ENCODE measurements around the gene NHEJ1.

The NHEJ1 gene

DNA sequence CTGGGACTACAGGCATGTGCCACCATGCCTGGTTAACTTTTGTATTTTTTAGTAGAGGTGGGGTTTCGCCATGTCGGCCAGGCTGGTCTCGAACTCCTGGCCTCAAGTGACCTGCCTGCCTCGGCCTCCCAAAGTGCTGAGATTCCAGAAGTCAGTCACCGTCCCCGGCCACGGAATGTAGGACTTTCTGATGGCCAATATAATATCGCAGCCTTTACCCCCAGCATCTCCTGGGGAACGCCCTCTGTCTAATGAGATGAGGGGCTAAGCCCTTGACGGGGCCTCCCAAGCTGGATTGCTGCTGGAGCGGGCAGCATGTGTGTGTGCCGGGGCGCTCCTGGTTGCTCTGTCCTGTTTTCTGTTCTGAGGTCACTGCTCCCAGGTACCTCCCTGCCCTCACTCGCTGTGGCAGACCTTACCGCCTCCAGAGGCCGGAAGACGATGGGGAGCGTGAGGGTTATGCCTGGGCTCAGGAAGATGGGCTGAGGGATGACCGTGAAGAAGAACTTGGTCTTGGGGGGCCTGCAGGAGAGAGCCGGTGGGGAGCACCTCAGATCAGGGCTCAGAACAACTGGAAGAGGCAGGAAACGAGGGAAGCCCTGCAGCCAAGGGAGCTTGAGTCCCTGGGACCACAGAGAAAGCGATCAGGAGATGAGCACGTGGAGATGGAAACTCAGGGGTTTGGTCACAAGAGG, 128.4 kb downstream of the NHEJ1 start:
- H3K9me3 Mint-ChIP-seq: no peaks in the 10 kb centered on the region
- peaks cover 75% of the 10 kb centered on the region for H3K27me3 Mint-ChIP-seq (ENCODE audit: low read depth)
- H3K27ac Mint-ChIP-seq: no peak overlapping the region
- H3K4me1 Mint-ChIP-seq: no peaks in the 10 kb centered on the region
- TF ChIP-seq, protein P1, sequence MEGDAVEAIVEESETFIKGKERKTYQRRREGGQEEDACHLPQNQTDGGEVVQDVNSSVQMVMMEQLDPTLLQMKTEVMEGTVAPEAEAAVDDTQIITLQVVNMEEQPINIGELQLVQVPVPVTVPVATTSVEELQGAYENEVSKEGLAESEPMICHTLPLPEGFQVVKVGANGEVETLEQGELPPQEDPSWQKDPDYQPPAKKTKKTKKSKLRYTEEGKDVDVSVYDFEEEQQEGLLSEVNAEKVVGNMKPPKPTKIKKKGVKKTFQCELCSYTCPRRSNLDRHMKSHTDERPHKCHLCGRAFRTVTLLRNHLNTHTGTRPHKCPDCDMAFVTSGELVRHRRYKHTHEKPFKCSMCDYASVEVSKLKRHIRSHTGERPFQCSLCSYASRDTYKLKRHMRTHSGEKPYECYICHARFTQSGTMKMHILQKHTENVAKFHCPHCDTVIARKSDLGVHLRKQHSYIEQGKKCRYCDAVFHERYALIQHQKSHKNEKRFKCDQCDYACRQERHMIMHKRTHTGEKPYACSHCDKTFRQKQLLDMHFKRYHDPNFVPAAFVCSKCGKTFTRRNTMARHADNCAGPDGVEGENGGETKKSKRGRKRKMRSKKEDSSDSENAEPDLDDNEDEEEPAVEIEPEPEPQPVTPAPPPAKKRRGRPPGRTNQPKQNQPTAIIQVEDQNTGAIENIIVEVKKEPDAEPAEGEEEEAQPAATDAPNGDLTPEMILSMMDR (IDR thresholded peaks at IDR 0.05; ENCODE audit: unreplicated experiment in 3 of 3): no peak
- no peaks in the 10 kb centered on the region for H3K36me3 Mint-ChIP-seq (ENCODE audit: low read depth)
- no peak overlapping the region for H3K4me3 Mint-ChIP-seq

DNA sequence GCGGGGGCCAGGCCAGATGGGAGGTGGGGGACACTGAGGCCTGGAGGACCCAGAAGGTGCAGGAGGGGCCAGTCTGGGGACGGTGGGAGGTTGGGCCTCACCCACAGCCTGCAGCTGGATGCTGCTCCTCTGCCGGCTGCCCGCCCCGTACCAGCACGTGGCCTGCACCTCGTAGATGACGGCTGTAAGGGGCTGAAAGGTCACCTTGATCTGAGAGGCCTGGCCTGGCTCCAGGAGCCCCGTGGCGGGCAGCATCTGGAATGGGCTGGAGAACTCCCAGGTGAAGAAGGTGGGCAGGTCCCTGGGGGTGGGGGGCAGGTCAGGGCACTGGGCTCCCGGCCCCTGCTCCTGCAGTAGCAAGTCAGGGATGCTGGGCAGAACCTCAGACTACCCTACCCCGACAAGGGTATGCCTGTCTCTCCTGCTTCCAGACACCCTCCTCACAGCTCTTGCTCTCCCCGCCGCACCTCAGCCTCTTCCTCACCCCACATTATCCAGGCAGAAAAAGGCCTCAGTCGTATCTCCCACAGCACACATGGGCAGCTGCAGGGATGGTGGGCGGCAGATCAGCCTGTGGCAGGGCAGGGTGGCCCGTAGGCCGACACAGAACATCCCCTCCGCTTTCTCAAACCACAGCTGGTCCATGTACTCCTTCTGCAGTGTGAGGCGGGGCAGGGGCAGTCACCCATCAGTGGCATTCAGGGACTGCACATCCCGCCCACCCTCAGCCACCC, 129.4 kb downstream of the NHEJ1 start:
- no peak overlapping the region for H3K4me3 Mint-ChIP-seq
- H3K9me3 Mint-ChIP-seq: no peaks in the 10 kb centered on the region
- no peaks in the 10 kb centered on the region for H3K36me3 Mint-ChIP-seq (ENCODE audit: low read depth)
- peaks cover 73% of the 10 kb centered on the region for H3K27me3 Mint-ChIP-seq (ENCODE audit: low read depth)
- TF ChIP-seq, protein P1 (IDR thresholded peaks at IDR 0.05; ENCODE audit: unreplicated experiment in 3 of 3): no peak
- no peak overlapping the region for H3K27ac Mint-ChIP-seq
- H3K4me1 Mint-ChIP-seq: no peaks in the 10 kb centered on the region

DNA sequence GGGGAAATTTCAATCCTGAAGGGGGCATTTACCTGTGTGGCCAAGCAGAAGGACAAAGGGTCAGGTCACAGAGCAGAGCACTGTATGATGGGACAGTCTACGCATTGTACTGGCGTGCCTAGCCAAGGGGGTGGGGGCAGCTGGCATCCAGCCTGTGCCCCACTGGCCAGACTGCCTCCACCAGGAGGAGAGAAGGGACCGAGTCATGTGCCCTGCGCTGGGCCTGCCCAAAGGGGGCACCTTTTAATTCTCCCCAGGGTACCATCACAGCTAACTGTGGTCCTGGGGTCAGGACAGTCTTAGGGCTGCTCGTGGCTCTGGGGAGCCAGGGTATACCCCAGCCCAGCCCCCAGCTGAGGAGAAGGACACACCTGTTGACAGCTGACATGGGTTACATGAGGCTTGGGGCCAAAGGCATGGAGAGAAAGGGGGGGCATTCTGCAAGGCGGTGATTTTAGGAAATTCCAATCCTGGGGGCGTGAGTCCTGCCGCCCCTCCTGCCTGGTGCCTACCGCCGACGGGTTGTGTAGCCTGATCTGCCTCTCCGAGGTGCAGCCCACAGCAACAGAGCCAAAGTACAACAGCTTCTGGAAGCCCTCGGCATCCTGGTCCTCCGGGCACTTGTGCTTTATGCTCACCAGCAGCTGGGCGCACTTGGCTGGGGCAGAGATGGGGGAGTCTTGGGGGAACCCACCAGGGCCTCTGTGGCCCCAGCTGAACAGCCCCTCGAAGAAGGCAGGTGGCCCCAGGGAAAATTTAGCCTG, 130.3 kb downstream of the NHEJ1 start:
- Mint-ChIP-seq H3K27ac (no peak overlapping the region), H3K36me3 (ENCODE audit: low read depth) (no peaks in the 10 kb centered on the region), H3K27me3 (ENCODE audit: low read depth) (peaks cover 73% of the 10 kb centered on the region), H3K4me3 (no peak overlapping the region), H3K9me3 (no peaks in the 10 kb centered on the region), H3K4me1 (no peaks in the 10 kb centered on the region)
- TF ChIP-seq, protein P1 (IDR thresholded peaks at IDR 0.05; ENCODE audit: unreplicated experiment in 3 of 3): no peak

DNA sequence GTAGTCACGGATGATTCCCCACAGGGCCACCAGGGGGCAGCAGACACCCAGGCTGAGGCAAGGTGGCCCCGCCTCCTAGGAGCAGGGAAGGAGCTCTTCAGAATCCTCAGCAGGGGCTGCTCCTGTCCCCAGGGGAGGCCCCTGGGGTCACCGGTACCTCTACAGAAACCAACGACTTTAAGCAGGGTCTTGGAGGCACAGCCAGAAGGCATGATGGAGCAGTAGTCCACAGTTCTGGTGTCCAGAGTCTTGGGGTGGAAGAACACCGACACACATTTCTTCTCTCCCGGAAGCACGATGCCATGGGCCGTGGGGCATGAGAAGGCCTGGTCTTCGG, 130.8 kb downstream of the NHEJ1 start:
- no peak overlapping the region for H3K4me3 Mint-ChIP-seq
- H3K9me3 Mint-ChIP-seq: no peaks in the 10 kb centered on the region
- H3K36me3 Mint-ChIP-seq (ENCODE audit: low read depth): no peaks in the 10 kb centered on the region
- no peak overlapping the region for H3K27ac Mint-ChIP-seq
- H3K4me1 Mint-ChIP-seq: no peaks in the 10 kb centered on the region
- H3K27me3 Mint-ChIP-seq (ENCODE audit: low read depth): peaks cover 68% of the 10 kb centered on the region
- TF ChIP-seq, protein P1 (IDR thresholded peaks at IDR 0.05; ENCODE audit: unreplicated experiment in 3 of 3): peak; percentile 89 to 96 (median 95)

DNA sequence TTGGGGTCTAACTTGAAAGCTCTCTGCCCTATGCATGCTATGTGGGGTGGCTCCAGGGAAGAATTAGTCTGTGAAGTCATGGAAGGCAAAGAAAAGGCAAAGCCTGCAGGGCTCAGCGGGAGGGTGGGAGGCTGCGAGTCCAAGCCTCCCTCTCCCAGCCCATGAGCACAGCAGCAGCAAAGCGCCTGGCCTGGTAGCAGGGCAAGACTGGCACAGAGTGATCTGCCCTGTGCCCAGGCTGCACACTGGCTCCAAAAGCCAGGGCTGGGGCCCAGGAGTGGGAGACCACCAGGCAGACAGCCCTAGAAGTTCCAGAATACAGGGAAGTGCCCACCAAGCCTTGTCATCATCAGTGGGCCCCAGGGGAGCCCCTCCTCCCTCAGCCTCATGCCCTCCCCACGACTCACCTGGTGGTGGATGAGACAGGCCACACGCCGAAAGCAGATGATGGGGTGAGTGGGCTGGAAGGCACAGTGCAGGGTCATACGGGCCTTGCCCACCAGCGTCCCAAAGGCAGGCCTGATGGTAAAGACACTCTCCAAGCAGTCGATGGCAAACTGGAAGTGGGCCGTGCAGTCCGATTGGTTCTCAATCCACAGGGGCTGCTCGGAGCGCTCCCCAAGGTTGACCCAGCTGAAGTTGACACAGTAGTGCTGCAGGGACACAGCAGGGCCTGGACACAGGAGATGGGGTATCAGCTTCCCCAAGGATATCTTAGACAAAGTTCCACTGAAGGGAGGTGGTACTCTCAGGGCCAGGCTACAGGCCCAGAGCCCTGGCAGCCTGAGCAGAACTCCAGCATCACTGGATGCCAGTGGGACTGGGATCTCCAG, 131.4 kb downstream of the NHEJ1 start:
- Mint-ChIP-seq H3K4me3 (no peak overlapping the region), H3K4me1 (no peaks in the 10 kb centered on the region), H3K27ac (no peak overlapping the region), H3K36me3 (ENCODE audit: low read depth) (no peaks in the 10 kb centered on the region), H3K9me3 (no peaks in the 10 kb centered on the region), H3K27me3 (ENCODE audit: low read depth) (peaks cover 63% of the 10 kb centered on the region)
- TF ChIP-seq, protein P1 (IDR thresholded peaks at IDR 0.05; ENCODE audit: unreplicated experiment in 3 of 3): no peak
